GM12878 (cell line): ENCODE results near the gene MVP.

ENCODE experiments used
- BRCA1 ChIP-seq: IDR thresholded peaks from 2 replicates; pipeline ENCODE4 v1.6.1; 2011; ENCODE audit warnings: low read depth, low read length, improper control_type of control experiment
- EZH2 ChIP-seq: IDR thresholded peaks from 2 replicates; pipeline ENCODE4 v1.6.1; 2012; ENCODE audit warnings: low read depth, mild to moderate bottlenecking, control low read depth, inconsistent platforms, low read length, borderline replicate concordance; ENCODE audit not compliant: control insufficient read depth
- SKIL ChIP-seq: fragments of 450-650 bp; IDR thresholded peaks from 2 replicates; pipeline ENCODE4 v1.6.1; 2017; ENCODE audit warnings: mild to moderate bottlenecking, low read depth, inconsistent platforms; ENCODE audit not compliant: poor library complexity, severe bottlenecking

- no peak for TF ChIP-seq EZH2
- TF ChIP-seq SKIL = peak; percentile 53
- no peak for TF ChIP-seq BRCA1
These were observed 8.9 kb upstream of the MVP start for GRCh38 chr16:29811170-29811895.
